COLO668 (cell line): Measurements from ENCODE around the gene MAPK6.

ENCODE experiments used
- DNase-seq: peaks from one replicate; lab custom pipeline; 2025; ENCODE audit not compliant: unreplicated experiment; lab: John Stamatoyannopoulos, UW

The MAPK6 gene

DNA sequence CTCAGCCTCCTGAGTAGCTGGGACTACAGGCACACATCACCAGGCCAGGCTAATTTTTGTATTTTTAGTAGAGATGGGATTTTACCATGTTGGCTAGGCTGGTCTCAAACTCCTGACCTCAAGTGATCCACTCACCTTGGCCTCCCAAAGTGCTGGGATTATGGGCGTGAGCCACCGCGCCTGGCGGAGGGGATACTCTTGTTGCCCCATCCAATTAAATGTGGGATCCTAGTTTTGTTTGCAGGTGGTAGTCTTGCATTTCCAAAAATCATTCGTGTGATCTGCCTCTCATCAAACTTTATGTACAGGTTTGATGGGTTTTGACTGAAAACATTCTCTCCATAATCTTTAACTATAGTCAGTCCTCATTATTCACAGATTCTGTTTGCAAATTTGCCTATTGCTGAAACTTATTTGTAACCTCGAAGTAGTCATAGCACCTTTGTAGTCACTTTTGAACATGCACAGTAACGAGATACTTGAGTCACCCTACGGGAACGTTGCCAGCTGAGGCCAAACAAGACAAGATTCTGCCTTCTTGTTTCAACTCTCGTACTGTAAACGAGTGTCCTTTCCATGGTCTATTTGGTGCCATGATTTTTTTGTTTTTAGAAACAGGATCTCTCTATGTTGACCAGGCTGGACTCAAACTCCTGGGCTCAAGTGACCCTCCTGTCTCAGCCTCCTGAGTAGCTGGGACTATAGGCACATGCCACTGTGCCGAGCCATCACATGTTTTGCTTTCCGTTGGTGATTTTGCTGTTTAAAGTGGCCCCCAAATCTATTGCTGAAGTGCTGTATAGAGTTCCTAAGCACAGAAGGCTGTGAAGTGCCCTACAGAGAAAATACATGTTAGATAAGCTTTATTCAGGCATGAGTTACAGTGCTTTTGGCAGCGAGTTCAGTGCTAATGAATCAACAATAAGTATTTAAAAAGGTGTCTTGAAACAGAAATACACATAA lies 8.1 kb upstream of the MAPK6 start:
- DNase-seq, result peak; percentile 10

- peak; percentile 16 for DNase-seq
Observed at GRCh38 chr15:52011711-52012144, 7.3 kb upstream of the MAPK6 start.

GRCh38 chr15:52012210-52012609 lies 6.8 kb upstream of the MAPK6 start:
- DNase-seq, result no peak

GRCh38 chr15:52013151-52013791 lies 5.7 kb upstream of the MAPK6 start:
- DNase-seq, result no peak

GRCh38 chr15:52014616-52015015 lies 4.4 kb upstream of the MAPK6 start:
- no peak for DNase-seq

DNA sequence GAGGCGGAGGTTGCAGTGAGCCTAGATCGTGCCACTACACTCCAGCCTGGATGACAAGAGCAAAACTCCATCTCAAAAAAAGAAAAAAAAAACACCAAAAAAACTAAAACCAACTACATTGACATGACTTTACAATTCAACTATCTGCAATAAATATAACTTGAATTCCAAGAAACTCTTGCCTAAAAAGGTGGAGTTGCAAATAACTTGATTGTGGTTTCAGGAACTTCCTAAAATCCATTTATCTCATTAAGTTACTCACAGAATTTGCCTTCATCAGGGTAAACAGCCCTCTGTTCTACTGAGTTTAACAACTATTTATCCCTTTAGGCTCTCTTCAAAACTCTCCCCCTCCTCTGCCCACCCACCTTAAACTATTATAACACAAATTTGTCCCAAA lies 2.7 kb upstream of the MAPK6 start:
- DNase-seq, result no peak

- no peak for DNase-seq
Observed at GRCh38 chr15:52018244-52018643, 775 bp upstream of the MAPK6 start.

DNA sequence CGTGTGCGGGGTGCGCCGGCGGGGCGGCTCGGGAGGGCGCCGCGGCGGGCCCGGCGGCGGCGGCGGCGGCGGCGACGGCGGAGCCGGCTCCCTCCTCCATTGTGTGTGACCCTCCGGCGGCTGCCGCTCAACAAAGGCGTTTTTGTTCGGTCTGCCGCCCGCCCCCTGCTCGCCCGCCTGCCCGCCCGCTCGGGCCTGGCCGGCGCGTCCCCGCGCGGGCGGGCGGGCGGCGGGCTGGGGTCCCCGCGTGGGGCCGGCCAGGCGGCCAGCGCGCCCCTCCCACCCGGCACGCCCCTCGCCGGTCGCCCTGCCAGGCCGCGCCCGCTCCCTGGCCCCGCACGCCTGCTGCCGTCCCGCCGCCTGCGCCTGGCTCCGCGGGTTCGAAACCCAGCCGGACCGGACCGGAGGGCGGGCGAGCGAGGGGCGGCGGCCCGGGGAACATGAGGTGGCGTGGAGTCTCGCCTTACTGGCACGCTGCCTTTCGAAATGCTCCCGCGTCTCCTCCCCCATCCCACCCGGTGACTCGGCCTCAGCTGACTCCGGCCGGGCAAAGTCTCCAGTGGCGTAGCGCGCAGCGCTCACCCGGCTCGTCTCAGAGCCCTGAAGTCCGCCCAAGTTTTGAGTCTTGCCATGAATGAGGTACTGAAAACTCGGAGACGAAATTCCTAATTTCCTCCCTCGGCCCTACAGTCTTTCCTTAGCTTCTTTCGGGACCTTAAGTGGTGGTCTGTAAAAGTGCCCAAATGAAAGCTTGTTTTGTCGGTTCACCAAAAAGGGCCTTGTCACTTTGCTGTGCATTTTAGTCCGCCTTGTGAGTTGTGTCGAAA lies 588 bp downstream of the MAPK6 start:
- DNase-seq, result peak; percentile 85

DNA sequence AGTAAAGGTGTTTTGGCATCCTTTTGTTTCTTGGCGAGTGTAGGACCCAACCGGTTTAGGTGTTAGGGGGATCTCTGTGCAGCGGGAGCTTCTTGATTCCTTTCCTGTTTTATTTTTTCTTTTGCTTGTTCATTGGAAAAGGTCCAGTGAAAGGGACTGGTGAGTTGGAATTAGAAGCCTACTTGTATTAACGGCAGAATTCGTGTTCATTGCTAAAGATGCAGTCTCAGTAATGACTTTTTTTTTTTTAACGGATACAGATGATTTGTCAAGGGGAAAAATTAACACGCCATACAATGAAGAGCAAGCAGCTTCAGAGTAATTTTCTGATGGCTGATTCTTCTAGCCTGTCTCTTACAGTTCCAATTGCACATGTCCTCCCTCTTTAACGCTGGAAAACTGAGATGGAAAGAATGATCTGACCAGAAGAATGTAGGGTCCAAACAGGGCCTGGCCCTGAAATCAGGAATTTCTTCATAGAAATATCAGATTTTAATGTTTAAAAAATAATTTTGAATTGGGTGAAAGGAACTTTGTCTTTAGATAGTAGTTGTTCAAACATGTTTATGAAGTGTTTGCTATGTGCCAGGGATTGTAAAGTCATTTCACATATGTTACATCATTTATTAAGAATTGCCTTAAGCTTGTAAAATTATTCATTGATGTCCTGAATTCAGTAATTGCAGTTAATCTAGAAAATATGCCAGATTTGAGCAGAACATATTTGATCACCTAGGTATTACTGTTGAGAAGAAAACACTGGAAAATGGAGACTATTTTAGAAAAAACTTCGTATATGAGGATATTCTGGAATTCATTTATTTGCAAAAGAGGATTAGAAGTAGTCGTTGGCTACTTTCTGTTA lies 1.4 kb downstream of the MAPK6 start:
- peak; percentile 37 for DNase-seq

DNA sequence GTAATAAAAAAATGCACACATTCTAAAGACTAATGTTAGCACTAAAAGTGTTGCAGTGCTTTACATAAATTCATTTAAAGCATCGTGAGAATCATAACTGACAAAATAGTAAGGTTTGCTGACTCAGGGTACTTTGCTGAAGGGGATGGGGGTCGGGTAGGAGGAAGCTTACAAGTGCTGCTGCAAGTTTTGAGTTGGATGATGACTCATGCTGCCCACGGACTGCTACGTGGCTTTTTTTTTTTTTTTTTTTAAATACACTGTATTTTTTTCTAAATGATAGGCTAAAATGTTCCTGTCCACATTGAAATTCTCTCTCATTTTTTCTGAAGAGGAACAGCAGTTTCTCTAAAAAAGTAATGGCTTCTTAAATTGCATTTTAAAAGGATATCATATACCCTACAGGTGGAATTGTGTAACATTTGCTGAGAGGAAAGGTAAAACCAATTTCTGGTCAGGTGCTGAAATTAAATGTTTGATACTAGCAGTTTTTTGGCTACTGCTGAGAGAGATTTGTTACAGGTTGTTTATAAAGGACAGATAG lies 2.2 kb downstream of the MAPK6 start:
- peak; percentile 12 for DNase-seq

DNA sequence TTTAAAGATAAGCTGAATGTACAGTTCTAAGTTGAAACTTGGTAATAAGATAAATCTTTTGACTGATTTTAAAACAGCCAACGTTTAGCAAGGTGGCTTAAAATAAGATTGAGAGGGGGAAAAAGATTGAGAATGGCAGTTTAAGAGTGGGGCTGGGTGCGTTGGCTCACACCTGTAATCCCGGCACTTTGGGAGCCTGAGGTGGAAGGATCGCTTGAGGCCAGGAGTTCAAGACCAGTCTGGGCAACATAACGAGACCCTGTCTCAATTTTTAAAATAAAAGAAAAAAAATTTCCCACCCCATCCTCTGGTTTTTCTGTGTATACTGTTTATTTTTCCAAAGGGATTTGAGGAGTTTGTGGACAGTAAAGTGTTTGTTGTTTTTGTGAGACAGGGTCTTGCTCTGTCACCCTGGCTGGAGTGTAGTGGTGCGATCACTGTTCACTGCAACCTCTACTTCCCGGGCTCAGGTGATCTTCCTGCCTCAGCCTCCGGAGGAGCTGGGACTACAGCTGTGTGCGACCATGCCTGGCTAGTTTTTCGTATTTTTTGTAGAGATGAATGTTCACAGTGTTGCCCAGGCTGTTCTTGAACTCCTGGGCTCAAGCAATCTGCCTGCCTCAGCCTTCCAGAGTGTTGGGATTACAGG lies 3.0 kb downstream of the MAPK6 start:
- no peak for DNase-seq

DNA sequence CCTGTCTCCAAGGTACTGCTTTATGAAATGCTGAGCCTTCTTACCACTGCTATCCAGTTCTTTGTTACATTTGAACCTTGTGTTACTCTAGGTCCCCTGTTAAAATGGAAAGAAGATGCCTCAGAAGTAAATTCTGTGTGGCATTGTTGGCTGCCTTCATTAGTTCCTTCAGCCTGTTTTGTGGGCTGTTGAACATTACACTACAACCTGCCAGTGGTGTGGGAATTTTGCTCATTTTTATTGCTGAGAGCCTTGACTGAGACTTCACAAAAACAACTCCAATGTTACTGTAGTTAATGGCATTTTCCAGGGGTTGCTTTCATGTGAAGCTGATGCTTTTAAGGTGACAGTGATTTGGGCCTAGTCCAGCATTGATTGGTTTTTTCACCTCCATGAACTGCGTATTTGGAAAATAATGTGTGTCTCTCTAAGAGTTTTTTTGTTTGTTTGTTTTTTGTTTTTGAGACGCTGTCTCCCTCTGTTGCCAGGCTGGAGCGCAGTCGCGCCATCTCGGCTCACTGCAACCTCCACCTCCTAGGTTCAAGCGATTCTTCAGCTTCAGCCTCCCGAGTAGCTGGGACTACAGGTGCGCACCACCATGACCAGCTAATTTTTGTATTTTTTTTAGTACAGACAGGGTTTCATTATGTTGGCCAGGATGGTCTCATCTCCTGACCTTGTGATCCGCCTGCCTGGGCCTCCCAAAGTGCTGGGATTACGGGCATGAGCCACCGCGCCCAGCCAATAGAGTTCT lies 4.3 kb downstream of the MAPK6 start:
- DNase-seq, result no peak

- no peak for DNase-seq
Observed at GRCh38 chr15:52028431-52029093, 9.5 kb downstream of the MAPK6 start.

DNA sequence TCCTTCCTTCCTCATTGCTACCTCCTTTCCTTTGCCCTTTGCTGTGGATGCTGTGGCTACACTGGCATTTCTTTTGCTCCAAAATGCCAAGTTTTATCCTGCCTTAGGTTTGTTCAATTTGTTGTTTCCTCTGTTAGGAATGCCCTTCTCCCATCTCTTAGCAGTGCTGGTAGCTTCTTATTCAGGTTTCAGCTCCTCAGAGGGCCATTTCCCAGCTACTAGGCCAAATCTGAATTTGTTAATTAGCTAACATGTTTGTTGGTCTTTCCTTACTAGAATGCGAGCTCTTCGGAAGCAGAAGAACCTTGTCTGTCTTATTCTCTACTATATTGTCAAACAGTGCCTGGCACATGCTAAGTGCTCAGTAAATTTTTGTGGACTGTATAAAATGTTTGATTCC lies 11.0 kb downstream of the MAPK6 start:
- no peak for DNase-seq

- DNase-seq, result no peak
Observed at GRCh38 chr15:52031556-52031955, 12.5 kb downstream of the MAPK6 start.

GRCh38 chr15:52037889-52038505 lies 19.0 kb downstream of the MAPK6 start:
- no peak for DNase-seq

GRCh38 chr15:52039925-52040781 lies 21.1 kb downstream of the MAPK6 start:
- DNase-seq, result no peak
